Measurements from ENCODE around the gene RANBP9. TPM values are rescaled to one million over a fixed set of nuclear protein-coding genes. Genes with fewer than 3 reads are reported as not detected.

RANBP9 gene
- total and polyA plus RNA-seq, 4 donors, result 16.6 to 50.4 (median 25.5) TPM

DNA sequence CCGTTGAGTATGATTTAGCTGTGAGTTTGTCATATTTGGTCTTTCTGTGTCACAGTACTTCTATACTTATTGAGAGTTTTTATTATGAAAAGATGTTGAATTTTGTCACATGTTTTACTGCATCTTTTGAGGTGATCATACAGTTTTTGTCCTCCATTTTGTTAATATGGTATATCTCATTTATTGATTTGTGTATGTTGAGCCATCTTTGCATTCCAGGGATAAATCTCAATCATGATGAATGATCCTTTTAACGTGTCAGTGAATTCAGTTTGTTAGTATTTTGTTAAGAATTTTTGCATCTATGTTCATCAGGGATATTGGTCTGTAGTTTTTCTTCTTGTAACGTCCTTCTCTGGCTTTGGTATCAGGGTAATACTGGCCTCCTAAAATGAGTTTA lies 133.7 kb downstream of the RANBP9 start:
- H3K4me1 ChIP-seq (ENCODE audit: control insufficient read depth in 5 of 5, insufficient read depth in 5 of 5, low read length in 5 of 5), result peaks cover 0 to 10% (median 4%) of the 10 kb centered on the region in 5 donors
- WGBS, 2 donors, result 88 to 93% methylated on average over 3 of the region's 3 CpGs
- TF ChIP-seq, protein P1, sequence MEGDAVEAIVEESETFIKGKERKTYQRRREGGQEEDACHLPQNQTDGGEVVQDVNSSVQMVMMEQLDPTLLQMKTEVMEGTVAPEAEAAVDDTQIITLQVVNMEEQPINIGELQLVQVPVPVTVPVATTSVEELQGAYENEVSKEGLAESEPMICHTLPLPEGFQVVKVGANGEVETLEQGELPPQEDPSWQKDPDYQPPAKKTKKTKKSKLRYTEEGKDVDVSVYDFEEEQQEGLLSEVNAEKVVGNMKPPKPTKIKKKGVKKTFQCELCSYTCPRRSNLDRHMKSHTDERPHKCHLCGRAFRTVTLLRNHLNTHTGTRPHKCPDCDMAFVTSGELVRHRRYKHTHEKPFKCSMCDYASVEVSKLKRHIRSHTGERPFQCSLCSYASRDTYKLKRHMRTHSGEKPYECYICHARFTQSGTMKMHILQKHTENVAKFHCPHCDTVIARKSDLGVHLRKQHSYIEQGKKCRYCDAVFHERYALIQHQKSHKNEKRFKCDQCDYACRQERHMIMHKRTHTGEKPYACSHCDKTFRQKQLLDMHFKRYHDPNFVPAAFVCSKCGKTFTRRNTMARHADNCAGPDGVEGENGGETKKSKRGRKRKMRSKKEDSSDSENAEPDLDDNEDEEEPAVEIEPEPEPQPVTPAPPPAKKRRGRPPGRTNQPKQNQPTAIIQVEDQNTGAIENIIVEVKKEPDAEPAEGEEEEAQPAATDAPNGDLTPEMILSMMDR (IDR thresholded peaks at IDR 0.05; ENCODE audit: control extremely low read depth, extremely low read depth), result no peak
- no peak for ATAC-seq (ENCODE audit: insufficient read depth, low FRiP score)
- no peak overlapping the region for H3K27ac ChIP-seq (ENCODE audit: low read depth in 1 of 2, low read length in 1 of 2)
- no peak overlapping the region for H3K4me3 ChIP-seq
- no peaks in the 10 kb centered on the region for H3K27me3 ChIP-seq (ENCODE audit: control insufficient read depth in 3 of 3, insufficient read depth in 3 of 3, low read length in 2 of 3)
- no peak overlapping the region for H3K9ac ChIP-seq (ENCODE audit: insufficient read depth in 1 of 2, low read length in 2 of 2)
- H3K36me3 ChIP-seq (ENCODE audit: control insufficient read depth in 4 of 4, insufficient read depth in 4 of 4, low read length in 4 of 4), result peaks cover 0 to 6% (median 3%) of the 10 kb centered on the region in 4 donors
- DNase-seq, result no peak
- no peaks in the 10 kb centered on the region for H3K9me3 ChIP-seq (ENCODE audit: control insufficient read depth in 4 of 4, insufficient read depth in 3 of 4, low read length in 3 of 4)

DNA sequence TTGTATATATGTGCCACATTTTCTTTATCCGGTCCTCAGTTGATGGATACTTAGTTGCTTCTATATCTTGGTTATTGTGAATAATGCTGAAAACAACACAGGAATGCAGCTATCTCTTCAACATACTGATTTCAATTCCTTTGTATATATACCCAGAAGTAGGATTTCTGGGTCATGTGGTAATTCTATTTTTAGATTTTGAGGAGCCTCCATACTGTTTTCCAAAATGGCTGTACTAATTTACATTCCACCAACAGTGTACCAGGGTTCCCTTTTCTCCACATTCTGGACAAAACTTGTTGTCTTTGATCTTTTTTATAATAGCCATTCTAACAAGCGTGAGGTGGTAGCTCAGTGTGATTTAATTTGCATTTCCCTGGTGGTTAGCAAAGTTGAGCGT lies 135.6 kb downstream of the RANBP9 start:
- H3K4me1 ChIP-seq (ENCODE audit: control insufficient read depth in 5 of 5, insufficient read depth in 5 of 5, low read length in 5 of 5), result peaks cover 0 to 10% (median 4%) of the 10 kb centered on the region in 5 donors
- H3K27ac ChIP-seq (ENCODE audit: low read depth in 1 of 2, low read length in 1 of 2), result peak overlapping the region in 1 of 2 donors; percentile 38
- no peaks in the 10 kb centered on the region for H3K9me3 ChIP-seq (ENCODE audit: control insufficient read depth in 4 of 4, insufficient read depth in 3 of 4, low read length in 3 of 4)
- DNase-seq (no peak), ATAC-seq (ENCODE audit: insufficient read depth, low FRiP score) (no peak)
- no peak overlapping the region for H3K4me3 ChIP-seq
- H3K27me3 ChIP-seq (ENCODE audit: control insufficient read depth in 3 of 3, insufficient read depth in 3 of 3, low read length in 2 of 3), result no peaks in the 10 kb centered on the region
- TF ChIP-seq, protein P1 (IDR thresholded peaks at IDR 0.05; ENCODE audit: control extremely low read depth, extremely low read depth), result no peak
- H3K9ac ChIP-seq (ENCODE audit: insufficient read depth in 1 of 2, low read length in 2 of 2), result no peak overlapping the region
- 93 to 95% methylated on average over 3 of the region's 3 CpGs for WGBS, 2 donors
- peaks cover 0 to 3% (median 0%) of the 10 kb centered on the region in 4 donors for H3K36me3 ChIP-seq (ENCODE audit: control insufficient read depth in 4 of 4, insufficient read depth in 4 of 4, low read length in 4 of 4)

DNA sequence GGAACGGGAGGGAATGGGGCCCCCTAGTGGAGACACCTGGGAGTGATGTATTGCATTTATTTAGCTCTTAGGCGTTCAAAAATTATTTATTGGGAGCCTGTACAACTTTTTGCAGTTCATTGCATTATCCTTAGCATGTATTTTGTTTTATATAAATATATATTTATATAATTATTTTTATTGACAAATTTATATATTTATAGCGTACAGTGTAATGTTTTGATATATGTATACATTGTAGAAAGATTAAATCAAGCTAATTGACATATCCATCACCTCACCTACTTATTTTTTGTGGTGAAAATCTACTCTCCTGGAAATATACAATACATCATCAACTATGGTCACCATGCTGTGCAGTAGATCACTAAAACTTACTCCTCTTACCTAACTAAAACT lies 136.3 kb downstream of the RANBP9 start:
- Histone ChIP-seq H3K27me3 (ENCODE audit: control insufficient read depth in 3 of 3, insufficient read depth in 3 of 3, low read length in 2 of 3) (no peaks in the 10 kb centered on the region), H3K9me3 (ENCODE audit: control insufficient read depth in 4 of 4, insufficient read depth in 3 of 4, low read length in 3 of 4) (no peaks in the 10 kb centered on the region), H3K27ac (ENCODE audit: low read depth in 1 of 2, low read length in 1 of 2) (peak overlapping the region; percentile 95 to 99), H3K36me3 (ENCODE audit: control insufficient read depth in 4 of 4, insufficient read depth in 4 of 4, low read length in 4 of 4) (peaks cover 0 to 2% (median 0%) of the 10 kb centered on the region in 4 donors), H3K4me1 (ENCODE audit: control insufficient read depth in 5 of 5, insufficient read depth in 5 of 5, low read length in 5 of 5) (peaks cover 0 to 10% (median 4%) of the 10 kb centered on the region in 5 donors), H3K4me3 (no peak overlapping the region), H3K9ac (ENCODE audit: insufficient read depth in 1 of 2, low read length in 2 of 2) (no peak overlapping the region)
- no peak for ATAC-seq (ENCODE audit: insufficient read depth, low FRiP score)
- no peak for DNase-seq
- WGBS, 2 donors, result 29% methylated on average over 3 of the region's 3 CpGs
- TF ChIP-seq, protein P1 (IDR thresholded peaks at IDR 0.05; ENCODE audit: control extremely low read depth, extremely low read depth), result no peak

All from lung (tissue), 12 donors.